Epithelial cell of proximal tubule (primary cell): ENCODE data around the gene PBX1. TPM values are rescaled to one million over a fixed set of nuclear protein-coding genes. Genes with fewer than 3 reads are reported as not detected.

Experiments used
- DNase-seq: peaks from one replicate; pipeline ENCODE4 v3.0.0-alpha.2; 2011; ENCODE audit warnings: low read depth
- H3K4me3 ChIP-seq: 2 replicates; pipeline ENCODE4 v1.5.1; 2011; ENCODE audit warnings: low read depth, mild to moderate bottlenecking, low read length
- total RNA-seq: library from RNA; depleted of rRNA; stranded (reverse); fragments of >200 nt; gene quantifications from 2 replicates; pipeline ENCODE4 v1.2.3, GENCODE V29; 2015
- TF ChIP-seq, protein P1 (sequence below): conservative IDR thresholded peaks from 2 replicates; pipeline ENCODE4 v1.5.1; 2012; ENCODE audit warnings: low read depth, mild to moderate bottlenecking, low read length

Gene PBX1
- total RNA-seq, 1 donor from 2014 or later = 3.0 TPM

DNA sequence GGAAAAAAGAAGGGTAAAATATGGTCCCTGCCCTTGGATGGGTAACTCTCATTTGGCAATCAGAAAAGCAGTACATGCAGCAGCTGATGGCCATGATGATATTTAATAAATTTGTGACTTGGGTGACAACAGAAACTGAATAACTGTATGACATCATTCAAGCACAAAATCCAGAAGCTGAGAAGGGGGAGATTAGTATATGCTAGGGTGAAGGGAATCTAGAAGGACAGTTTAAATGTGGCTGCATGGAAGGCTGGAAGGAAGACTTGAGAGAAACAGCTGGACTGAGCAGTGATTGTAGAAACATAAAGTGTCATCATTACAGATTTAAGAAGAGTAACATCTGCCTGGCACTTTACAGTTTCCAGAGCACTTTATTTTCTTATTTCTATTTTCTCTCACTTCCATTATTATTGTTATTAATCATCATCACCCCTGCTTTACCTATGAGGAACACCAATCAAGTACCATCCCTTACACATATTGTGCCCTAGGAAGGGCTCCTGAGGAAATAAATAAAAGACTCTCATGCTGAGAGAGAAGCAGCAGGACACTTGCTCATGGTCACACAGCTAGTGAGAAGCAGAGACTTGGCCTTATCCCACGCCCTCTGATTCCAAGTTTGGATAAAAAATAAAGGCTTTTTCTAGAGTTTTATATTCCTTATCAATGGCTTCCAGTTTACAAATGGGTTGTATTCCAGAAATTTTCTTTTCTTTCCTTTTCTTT lies 207.2 kb downstream of the PBX1 start:
- TF ChIP-seq, protein P1, sequence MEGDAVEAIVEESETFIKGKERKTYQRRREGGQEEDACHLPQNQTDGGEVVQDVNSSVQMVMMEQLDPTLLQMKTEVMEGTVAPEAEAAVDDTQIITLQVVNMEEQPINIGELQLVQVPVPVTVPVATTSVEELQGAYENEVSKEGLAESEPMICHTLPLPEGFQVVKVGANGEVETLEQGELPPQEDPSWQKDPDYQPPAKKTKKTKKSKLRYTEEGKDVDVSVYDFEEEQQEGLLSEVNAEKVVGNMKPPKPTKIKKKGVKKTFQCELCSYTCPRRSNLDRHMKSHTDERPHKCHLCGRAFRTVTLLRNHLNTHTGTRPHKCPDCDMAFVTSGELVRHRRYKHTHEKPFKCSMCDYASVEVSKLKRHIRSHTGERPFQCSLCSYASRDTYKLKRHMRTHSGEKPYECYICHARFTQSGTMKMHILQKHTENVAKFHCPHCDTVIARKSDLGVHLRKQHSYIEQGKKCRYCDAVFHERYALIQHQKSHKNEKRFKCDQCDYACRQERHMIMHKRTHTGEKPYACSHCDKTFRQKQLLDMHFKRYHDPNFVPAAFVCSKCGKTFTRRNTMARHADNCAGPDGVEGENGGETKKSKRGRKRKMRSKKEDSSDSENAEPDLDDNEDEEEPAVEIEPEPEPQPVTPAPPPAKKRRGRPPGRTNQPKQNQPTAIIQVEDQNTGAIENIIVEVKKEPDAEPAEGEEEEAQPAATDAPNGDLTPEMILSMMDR = no peak
- DNase-seq = no peak
- H3K4me3 ChIP-seq = no peak overlapping the region

DNA sequence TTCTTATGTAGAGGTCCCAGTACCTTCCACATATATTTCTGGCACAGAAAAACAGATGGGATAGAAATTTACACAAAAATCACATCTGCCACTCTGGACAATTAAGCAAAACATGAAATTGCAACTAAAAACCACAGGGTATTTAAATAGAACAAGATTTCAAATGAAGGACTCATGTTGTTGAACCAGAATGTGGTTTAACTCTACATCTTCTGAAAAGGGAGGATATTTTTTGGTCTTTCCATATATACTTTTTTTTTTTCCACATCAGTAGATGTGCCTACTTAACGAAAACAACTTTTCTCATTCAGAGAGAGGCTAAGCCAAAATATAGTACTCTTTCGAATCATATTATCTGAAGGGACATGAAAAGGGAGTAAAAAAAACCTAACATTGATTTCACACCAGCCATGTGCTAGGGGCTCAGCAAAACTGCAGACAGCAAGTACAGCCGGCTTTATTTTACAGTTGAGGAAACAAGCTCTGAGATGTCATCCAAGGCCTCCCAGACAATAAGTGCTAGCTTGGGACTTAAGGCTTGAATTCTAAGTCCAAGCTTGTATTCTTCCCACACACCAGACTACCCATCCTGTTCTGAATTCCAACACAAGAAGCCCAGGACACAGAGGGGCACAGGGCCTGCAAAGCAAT lies 208.9 kb downstream of the PBX1 start:
- TF ChIP-seq, protein P1 = no peak
- H3K4me3 ChIP-seq = no peak overlapping the region
- no peak for DNase-seq

DNA sequence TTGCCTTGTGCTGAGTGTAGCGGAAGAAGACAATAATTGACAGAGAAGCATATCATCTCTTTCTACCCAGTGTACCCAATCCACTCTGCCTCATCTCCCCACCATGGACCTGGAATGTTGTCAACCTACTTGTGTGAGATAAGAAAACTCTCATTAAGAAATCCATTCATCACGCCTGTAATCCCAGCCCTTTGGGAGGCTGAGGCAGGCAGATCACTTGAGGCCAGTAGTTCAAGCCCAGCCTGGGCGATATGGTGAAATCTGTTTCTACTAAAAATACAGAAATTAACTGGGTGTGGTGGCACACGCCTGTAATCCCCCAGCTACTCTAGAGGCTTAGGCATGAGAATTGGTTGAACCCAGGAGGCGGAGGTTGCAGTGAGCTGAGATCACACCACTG lies 209.6 kb downstream of the PBX1 start:
- no peak overlapping the region for H3K4me3 ChIP-seq
- TF ChIP-seq, protein P1 = no peak
- no peak for DNase-seq

DNA sequence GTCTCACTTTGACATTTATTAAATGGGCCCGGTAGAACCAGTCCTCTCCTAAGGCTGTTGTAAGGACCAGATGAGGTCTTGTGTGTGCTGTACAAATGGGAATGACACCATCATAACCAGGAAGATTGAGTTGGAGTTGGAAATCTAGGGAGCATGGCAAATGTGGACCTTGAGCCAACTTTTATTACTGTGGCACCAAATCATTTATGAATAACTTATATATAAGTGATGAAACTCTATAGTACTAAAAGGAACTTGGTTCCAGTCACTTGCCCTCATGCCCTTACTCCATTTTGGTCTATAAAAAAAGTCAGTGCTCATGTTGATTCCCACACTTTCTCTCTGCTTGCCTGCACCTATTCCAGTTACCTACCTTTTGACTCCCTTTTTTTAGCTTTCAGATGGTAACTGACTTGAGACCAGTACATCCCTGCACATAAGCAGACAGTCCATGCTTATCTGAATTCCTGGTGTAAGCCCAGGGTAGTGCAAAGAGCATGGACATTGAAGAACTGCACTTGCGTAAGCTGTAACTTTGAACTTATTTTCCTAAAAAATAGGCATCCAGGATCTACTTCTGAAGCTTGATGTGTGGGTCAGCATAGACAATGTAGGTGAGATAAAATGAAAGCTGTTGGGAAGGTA lies 210.6 kb downstream of the PBX1 start:
- TF ChIP-seq, protein P1 = no peak
- DNase-seq = no peak
- H3K4me3 ChIP-seq = no peak overlapping the region

DNA sequence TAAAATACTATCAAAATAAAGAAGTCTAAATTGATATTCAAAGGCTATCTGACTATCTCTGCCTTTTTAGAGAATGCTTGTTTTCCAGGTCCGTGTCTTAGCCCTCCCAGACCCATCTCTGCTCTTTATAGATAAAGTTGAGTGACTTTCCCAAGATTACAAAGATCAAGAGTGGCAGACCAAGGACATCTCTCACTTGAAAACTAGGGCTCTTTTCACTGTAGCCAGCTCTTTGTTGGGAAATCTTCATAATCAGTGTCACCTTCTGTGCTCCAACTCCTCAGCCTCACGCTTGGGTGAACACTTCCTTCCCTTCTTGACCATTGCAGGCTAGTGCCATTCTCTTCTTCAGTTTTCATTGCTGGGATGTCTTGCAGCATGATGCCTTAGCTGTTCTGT lies 211.1 kb downstream of the PBX1 start:
- H3K4me3 ChIP-seq = no peak overlapping the region
- TF ChIP-seq, protein P1 = no peak
- DNase-seq = no peak

DNA sequence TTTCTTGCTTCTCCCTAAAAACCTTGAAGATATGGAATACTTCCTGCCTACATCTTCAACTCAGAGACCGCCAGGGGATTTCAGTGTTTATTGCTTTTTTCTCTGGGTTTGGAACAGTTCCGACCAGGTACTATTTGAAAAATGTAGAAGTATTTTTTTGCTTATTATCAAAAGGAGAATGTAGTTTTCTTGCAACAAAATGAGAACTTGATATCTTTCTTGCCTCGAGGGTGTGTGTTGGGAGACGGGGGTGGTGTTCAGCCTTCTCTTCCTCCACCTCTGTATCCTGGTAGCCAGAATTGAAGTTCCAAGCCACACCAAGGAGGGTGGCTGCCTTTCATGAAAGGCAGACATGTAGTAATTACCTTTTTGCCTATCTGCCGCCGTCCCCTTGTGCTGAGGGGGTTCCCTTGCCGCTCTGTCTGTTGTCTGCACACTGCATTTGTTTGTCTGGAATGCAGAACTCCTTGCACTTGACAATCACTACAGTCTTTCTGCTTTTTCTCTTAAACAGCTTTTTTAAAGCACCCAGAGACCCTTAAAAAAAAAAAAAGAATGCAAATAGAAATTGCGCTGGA lies 212.1 kb downstream of the PBX1 start:
- no peak overlapping the region for H3K4me3 ChIP-seq
- TF ChIP-seq, protein P1 = no peak
- no peak for DNase-seq
